Left colon (tissue), 2 donors: ENCODE data around the gene PKN2. TPM values are rescaled to one million over a fixed set of nuclear protein-coding genes. Genes with fewer than 3 reads are reported as not detected.
A peak's percentile ranks its signal among the peaks of the same experiment; 100 is the strongest.
"Not testable (repeated sequence)": the region's sequence is repeated elsewhere in the genome, so short reads cannot be mapped to it uniquely, and the experiment has no call there.

ENCODE experiments used
- ATAC-seq: fragments of 200-7000 bp; cut with Tn5 transposase; one replicate; pipeline ENCODE4 v1.9.1; 2020; ENCODE audit warnings: mild to moderate bottlenecking, moderate library complexity
- DNase-seq, 2 donors: peaks; one replicate each; pipeline ENCODE4 v3.0.0-alpha.2; 2020
- intact Hi-C, 2 donors: fragments of 100-400 bp; cut with DNase I in 1 of 2; cut with micrococcal nuclease in 1 of 2; formaldehyde crosslinking; loops; one replicate each; pipeline versions ENCODE4 v1.11.2 to v1.14.0; 2022; cut with DNase I, micrococcal nuclease
- total RNA-seq, 2 donors: library from RNA; stranded (reverse); fragmentation: NEBNext Ultra II Directional; extraction: Animal tissue kit (Norgen Biotek cat#: 25700); gene quantifications; one replicate each; pipeline ENCODE4 v1.2.1, GENCODE V29; 2021
- donor health status: DM: no; HTN: no; CAD: no.
- donor health status: DM: yes; HTN: yes; CAD: no.

The PKN2 gene
- total RNA-seq, 2 donors from 2014 or later: 57.3 to 64.8 TPM

- peak; percentile 30 for ATAC-seq
- intact Hi-C loops: no loop called here
Measured at GRCh38 chr1:88768816-88769215, 84.7 kb downstream of the PKN2 start.

GRCh38 chr1:88773540-88774150 lies 89.6 kb downstream of the PKN2 start:
- ATAC-seq: peak; percentile 68
- intact Hi-C loops: no loop called here
- DNase-seq: peak in 1 of 2 donors; percentile 50

More at GRCh38 chr1:88768816-88769215, 84.7 kb downstream of the PKN2 start:
- no peak for DNase-seq

DNA sequence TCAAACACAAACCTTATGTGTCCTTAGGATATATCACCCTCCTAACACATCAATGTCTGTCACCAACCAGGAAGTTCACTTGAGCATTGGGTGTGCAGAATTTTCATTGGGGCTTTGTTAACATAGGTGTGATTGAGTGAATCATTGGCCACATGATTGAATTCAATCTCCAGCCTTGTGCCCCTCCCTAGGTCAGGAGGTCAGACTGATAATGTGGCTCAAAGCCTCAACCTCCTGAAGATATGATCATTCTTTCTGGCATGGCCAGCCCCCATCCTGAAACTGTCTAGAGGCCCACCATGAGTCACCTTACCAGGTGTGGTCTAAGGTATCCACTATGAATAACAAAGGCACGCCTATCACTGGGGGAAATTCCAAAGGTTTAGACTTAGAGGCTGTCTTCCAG lies 90.1 kb downstream of the PKN2 start:
- ATAC-seq: peak; percentile 93
- DNase-seq: peak; percentile 47 to 83
- intact Hi-C loops: no loop called here

GRCh38 chr1:88777604-88778149 lies 93.6 kb downstream of the PKN2 start:
- ATAC-seq (no peak), DNase-seq (no peak)
- intact Hi-C loops: no loop called here

DNA sequence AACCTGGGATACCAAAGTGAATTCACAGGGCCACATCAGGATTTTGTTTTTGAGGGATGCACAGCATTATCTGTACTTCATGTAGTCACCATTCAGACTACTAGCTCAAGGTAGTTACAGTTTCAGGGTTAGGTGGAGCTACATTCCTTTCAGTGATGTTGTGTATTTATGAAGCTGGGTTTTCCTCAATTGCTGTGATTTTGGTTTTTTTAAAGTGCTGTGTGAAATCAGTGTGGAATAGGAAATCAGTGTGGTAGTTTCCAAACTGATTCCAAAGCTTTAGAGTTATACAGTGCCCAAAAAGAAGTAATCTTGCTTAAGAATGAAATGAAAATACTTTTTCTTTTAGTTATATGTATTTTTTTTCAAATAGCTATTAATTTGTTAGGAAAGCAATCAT lies 95.8 kb downstream of the PKN2 start:
- DNase-seq (no peak), ATAC-seq (no peak)
- intact Hi-C loops: no loop called here

- intact Hi-C loops: no loop called here
- ATAC-seq: no peak
- no peak for DNase-seq
Measured at GRCh38 chr1:88780485-88780884, 96.4 kb downstream of the PKN2 start.

- DNase-seq (no peak), ATAC-seq (no peak)
- intact Hi-C loops: no loop called here
Measured at GRCh38 chr1:88783145-88783544, 99.1 kb downstream of the PKN2 start.

GRCh38 chr1:88784551-88784950 lies 100.5 kb downstream of the PKN2 start:
- intact Hi-C loops: no loop called here
- ATAC-seq (no peak), DNase-seq (no peak)

- intact Hi-C loops: no loop called here
- no peak for ATAC-seq
- no peak for DNase-seq
Measured at GRCh38 chr1:88787023-88787903, 103.2 kb downstream of the PKN2 start.

- ATAC-seq: no peak
- intact Hi-C loops: no loop called here
- no peak for DNase-seq
Measured at GRCh38 chr1:88791192-88791591, 107.1 kb downstream of the PKN2 start.

GRCh38 chr1:88799491-88799890 lies 115.4 kb downstream of the PKN2 start:
- ATAC-seq: no peak
- DNase-seq: no peak
- intact Hi-C loops: no loop called here

GRCh38 chr1:88800382-88801051 lies 116.4 kb downstream of the PKN2 start:
- intact Hi-C loops: no loop called here
- DNase-seq (peak in 1 of 2 donors; percentile 14), ATAC-seq (peak; percentile 60)

DNA sequence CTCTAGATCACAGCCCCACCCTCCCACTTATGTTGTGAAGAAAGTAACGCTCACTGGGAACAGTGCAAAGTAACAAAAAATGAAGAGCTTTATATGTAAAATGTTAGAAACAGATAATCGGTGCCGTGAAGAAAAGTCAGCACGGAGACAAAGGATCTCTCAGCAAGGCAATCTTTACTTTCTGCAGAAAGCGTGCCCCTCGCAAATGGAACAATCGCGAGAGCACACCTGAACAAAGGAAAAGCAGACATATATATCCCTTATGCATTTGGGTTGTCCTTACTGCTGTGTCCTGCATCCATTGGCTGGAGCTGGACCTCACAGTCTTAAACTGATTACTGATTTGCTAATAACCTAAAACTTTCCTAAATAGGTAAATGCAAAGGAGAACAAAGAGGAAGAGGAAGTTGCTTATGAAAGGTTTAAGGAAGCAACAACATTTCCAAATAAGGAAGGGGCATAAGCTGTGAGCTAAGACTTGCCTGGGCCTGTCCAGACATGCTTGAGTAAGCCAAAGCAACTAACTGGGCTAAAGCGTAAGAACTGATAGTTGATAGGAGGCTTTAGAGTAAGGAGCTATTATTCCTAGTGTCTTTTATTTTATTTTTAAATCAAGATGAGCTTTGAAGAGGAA lies 117.6 kb downstream of the PKN2 start:
- DNase-seq (no peak), ATAC-seq (no peak)
- intact Hi-C loops: no loop called here

- DNase-seq: no peak
- ATAC-seq: no peak
- intact Hi-C loops: no loop called here
Measured at GRCh38 chr1:88802404-88802803, 118.3 kb downstream of the PKN2 start.

GRCh38 chr1:88802950-88803349 lies 118.9 kb downstream of the PKN2 start:
- no peak for DNase-seq
- ATAC-seq: no peak
- intact Hi-C loops: no loop called here

DNA sequence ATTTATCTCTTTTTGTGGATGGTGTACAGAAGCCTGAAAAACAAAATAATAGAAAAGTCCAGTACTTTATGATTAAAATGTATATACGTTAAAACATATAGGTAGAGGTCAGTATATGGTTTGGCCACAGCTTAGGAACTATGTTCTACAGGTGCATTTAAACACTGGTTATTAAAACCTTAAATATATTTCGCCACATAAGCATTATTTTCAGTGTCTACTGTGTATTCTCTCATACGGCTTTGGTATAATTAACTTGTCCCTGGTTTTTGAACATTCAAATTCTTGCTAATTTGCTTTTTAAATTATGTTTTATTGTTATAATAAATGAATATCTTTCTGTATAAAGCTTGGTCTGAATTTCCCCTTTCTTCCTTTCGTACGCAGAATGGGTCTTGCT lies 119.4 kb downstream of the PKN2 start:
- ATAC-seq: no peak
- intact Hi-C loops: no loop called here
- DNase-seq: no peak

- no peak for DNase-seq
- ATAC-seq: no peak
- intact Hi-C loops: no loop called here
Measured at GRCh38 chr1:88812366-88812765, 128.3 kb downstream of the PKN2 start.

DNA sequence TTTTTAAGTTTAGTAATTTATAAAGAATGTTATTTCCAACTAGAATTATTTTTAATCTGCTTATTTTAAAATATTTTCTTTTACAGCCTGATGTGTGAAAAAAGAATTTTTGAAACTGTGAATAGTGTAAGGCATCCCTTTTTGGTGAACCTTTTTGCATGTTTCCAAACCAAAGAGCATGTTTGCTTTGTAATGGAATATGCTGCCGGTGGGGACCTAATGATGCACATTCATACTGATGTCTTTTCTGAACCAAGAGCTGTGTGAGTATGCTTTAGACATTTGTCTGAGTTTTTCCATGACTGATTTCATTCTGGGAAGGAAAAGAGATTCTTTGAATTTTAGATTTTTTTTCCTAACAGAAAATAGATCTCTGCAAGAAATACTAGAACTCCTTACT lies 129.4 kb downstream of the PKN2 start:
- ATAC-seq (no peak), DNase-seq (no peak)
- intact Hi-C loops: no loop called here

DNA sequence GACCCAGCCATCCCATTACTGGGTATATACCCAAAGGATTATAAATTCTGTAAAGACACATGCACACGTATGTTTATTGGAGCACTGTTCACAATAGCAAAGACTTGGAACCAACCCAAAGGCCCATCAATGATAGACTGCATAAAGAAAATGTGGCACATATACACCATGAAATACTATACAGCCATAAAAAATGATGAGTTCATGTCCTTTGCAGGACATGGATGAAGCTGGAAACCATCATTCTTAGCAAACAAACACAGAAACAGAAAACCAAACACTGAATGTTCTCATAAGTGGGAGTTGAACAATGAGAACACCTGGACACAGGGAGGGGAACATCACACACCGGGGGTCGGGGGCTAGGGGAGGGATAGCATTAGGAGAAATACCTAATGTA lies 135.6 kb downstream of the PKN2 start:
- ATAC-seq, DNase-seq, intact Hi-C loops: not testable (repeated sequence)
